SIG-M5 treated with dmso at 0.1 percent for 504 hours (cell line): ENCODE results near the gene DYNC1I1.

Source experiments
- DNase-seq: peaks from one replicate; lab custom pipeline; 2025; ENCODE audit not compliant: unreplicated experiment; lab: John Stamatoyannopoulos, UW

The DYNC1I1 gene

DNA sequence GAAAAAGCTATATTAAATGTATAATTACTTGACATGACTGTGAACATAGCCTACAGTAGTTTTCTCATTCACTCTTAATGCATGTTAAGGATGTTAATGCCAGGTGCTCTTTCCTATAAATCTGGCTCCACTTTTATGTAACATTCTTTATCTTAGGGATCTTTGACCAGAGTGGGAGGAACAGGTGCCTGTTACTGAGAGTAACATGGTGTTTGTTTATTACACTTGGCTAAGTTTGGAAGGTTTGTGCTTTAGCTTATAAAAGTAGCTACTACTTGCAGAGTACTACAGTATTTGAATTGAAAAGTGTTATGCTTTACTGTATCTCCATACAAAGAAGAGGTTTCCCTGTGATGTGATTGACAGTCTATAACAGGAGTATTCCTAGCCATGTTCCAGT is 183.4 kb downstream of the DYNC1I1 start:
- no peak for DNase-seq

DNA sequence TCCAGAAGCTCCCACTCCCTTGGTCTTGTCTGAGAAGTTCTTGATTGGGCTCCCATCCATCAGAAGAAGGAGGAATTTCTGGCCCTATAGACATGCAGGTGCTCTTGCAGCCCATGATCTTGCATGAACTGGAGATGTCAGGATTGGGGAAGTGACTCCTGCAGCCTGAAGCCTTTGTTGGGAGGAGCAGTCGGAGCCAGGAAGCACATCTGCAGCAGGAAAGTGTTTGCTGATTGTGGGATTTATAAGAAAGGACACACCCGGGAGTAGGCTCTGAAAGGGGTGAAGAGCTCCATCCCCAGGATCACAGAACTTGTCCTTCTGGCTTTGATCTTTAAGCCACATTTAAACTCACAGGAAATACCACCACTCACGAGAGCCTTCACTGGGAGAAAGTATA is 185.2 kb downstream of the DYNC1I1 start:
- DNase-seq, result no peak

DNA sequence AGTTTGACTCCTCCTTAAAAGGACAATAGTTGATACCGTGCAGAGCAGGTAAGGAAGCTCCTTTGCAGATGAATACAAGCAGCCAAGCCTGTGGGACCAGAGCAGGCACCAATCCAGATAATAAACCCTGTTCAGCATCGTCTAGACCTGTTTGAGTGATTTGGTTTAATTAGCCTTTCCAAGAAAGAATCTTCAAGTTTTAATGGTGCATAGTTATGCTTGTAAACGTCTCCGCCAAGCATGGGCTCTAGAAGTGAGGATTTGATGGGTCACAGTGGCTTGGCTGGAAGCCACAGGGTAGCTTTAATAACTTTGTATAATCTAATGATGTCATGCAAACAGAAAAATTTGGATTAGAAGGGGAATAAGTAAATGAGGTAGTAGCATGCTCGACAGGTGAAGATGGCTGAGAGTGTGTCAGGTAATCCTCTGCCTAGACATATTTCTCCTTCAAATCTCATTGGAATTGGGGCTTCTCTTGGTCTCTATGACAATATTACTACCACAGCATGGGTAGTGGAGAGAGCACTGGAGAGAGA is 188.4 kb downstream of the DYNC1I1 start:
- no peak for DNase-seq

DNA sequence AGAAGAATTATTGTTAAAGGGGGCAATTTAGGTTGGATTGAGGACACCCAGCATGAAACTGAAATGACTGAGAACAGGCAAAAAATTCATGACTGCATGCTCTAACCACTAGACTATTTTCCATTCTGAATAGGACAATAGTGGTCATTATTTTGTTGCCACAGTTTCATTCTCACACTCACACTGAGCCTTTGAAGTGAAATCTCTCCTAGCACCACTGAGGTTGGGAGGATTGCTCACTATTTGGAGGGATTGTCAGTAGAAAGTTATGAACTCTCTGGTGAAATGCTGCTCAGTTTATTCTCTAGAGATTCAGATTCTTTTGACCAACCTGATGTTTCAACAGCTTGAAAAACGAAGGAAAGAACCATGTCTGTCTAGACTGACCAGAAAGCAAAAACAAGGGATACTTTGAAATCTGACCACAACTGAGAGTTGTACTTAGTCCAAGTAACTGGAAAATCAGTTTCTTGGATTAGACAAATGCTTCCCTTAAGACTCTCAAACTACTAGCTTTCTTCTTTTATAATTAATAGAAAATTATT is 191.2 kb downstream of the DYNC1I1 start:
- DNase-seq, result no peak

DNA sequence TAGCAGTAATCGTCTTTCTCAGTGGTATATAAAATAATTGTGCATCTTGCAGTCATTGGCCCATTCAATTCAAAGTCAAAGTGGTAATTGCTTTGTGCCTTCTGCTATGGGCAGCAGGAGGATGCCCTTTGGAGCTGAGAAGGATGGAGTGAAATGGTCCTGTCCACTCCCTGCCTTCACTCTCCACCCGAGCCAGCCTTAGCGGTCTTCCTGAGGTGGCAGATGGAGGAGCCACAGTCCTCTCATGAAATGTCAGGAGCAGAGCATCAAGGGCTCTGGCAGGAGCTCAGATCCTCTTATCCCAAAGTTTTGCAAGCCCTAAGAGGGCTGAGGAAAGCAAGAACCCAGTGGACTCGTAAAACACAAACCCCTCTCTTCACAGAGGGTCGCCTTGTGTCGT is 199.4 kb downstream of the DYNC1I1 start:
- no peak for DNase-seq

DNA sequence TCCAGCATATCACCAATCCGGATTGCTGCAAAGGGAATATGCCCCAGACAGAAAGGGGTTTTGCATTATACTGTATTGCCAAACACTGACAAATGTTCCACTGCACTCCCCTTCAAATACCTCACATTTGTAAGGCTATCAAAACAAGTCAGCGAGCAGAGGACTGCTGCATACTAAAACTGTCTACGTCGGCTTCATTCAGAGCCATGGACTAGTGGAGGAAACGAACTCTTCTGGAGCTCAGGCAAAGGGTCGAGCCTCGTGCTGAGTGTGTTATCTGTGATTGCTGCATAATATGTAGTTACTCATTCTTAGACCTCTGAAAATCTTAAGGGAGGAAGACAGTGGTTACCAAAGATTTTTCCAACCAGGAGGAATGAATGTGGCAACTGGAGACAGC is 200.2 kb downstream of the DYNC1I1 start:
- no peak for DNase-seq

DNA sequence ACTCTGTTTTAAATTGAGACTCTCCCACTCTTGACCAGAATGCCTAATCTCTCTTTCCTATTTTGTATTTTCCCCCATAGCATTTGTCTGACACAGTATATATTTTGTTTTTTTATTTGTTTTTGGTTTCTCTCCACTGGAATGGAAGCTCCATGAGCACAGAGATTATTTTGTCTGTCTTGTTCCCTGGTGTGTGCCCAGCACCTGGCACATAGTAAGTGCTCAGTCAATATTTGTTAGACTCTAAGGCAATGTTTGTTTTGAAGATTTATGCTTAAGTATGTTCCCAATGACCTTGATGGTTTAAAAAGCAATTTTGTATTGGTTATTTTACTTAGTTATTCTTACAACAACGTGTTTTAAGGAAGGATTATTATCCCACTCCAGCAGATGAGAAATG is 201.8 kb downstream of the DYNC1I1 start:
- DNase-seq, result no peak

DNA sequence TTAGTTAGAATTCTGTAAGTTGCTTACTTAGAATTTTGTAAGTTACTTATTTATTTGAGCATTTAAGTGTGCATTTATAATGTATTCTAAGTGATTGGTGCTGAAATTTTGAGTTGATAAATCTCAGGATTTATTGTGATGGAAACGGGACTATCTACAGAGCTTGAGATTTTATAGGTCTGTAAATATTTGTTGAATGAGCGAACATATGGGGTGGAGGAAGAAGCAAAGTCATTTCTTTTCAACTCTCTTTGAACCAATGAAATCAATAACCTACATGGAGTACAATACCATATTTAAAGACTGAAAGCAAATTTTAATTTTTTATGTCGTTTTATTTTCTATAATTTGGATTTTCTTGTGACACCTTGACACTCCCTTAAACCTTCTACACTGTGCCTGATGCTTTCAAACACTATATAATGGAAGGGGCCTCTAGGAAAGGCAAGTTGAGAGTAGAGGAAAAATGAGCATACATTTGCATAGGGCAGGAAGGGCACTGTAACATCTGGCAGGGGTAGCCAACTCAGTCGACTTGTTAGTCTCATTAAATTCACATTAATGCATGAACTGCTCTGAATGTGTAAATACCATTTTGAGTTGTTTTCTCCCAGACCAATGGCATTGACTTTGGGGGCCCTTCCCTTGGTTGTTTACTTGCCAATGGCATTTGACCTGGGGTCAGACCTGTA is 204.2 kb downstream of the DYNC1I1 start:
- DNase-seq, result no peak

DNA sequence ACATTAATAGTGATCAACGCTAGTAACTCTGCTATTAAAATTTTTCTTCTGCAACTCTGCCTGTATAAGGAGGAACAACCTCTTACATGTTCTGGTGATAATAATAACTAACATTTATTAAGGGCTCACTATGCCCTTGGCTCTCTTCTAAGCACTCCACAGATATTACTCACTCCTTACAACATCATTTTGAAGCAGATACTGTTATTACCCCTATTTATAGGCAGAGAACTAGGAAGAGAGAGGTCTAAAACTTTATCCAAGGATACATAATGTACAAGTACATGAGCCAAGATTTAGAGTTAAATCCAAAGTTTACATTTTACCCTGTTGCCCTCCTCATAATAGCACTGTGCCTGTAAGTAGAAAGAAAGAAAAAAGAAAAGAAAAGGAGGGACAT is 205.6 kb downstream of the DYNC1I1 start:
- no peak for DNase-seq

DNA sequence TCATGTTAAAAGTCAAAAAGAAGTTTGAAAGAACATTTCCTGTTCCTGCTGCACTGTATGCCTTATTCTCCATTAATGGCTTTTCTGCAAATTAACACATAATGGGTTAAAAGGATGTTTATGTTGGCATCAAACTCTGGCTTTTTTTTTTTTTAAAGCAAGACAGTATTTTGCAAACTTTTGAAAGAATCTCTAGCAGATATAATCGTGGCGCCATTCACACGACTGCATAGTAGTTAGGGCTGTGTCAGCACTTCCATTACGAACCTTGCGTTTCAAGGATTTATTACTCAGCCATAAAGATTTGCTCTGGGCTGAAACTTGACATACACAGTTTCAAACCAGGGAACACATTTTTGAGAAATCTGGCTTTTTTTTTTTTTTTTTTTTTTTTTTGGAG is 207.8 kb downstream of the DYNC1I1 start:
- DNase-seq, result no peak

DNA sequence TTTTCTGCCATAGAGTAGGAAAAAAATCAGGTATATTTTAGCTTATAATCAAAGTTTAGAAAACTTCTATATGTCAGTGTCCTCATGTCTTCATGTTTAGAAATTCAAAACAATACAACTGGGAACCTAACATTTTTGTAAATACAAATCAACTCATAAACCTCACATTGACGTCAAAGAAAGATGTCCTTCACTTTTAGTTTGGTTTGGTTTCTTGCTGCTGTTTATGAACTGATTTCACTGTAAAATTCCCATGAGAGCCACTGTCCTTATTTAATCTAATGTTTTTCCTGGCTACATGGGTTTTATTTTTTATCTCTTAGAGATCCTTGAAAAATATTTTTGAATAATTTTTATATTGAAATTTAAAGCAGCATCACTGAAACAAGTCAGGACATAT is 208.4 kb downstream of the DYNC1I1 start:
- no peak for DNase-seq

DNA sequence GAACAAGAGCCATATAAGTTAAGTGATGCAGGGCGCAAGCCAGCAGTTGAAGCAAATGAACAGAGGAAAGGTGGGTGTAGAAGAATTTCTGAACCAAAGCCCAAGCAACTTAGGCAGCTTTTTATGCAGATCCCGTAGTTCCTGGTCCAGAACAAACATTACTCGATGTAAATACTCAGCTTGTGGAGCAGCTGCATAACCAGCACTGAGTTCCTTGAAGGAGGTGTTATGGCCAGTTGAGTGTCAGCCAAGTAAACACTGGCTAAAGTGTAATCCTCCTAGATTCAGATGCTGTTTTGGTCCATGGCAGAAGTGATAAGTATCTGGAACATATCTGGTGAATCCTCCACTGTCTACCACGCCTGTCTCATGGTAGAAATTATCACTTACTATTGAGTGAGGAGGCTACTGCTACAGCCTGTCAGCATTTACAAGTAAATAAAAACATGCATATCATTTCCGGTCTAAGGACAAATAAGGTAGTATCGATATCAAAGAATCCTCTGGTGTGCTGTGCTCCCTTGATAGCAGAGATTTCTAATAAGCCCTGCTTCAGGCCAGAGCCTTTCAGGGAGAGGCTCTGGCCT is 213.9 kb downstream of the DYNC1I1 start:
- no peak for DNase-seq

DNA sequence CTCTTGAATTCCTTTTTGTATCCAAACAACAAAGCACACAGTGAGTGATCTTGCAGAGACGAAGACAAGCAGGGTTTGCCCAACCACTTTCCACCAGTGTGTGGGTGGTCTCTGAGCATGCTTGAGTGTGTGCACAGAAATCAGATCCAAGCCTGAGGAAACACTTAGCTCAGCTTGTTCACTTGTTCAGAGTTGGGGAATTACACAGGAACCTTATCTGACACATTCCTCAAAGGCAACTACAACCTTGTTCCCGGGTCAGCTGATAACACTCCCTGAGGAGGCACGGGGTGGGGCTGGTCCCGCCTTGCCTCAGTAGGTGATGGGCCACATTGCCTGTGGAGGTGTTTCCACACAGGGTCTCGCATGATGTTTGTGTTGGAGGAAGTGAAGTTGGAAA is 216.9 kb downstream of the DYNC1I1 start:
- no peak for DNase-seq

DNA sequence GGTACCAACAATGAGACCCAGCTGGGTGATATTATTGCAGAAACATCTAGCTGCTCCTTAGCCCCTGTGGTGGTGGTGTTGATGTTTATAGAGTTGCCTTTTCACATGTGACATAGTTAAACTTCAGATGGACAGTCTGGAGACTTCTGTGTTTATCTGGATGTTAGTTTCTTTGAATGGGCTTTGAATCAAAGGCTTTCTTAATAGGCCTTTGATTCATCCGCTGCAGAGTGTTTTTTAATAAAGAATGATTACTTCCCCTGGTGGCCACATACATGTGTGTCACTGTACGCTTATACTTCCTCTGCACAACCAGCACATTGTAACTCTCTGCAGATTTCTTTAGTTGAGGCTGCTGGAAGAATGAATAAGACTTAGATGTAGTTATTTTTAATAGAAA is 221.0 kb downstream of the DYNC1I1 start:
- no peak for DNase-seq

DNA sequence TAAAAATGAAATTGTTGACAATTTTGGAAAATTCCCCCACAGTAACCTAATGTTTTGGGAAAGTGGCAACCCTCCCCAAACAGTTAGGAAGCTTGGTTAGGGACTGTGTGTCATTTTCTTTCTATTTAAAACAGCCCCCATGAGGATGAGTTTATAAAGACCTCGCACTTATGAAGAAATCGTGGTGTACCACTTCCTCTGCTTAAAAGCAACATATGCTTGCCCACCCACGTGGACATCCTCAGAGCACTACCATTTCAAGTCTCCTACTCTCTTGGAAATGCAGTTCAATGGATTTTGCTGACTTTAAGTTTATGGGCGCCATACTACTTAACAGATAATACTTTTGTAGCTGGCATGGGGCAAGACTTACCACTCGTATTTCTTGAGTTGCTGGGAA is 223.8 kb downstream of the DYNC1I1 start:
- DNase-seq, result no peak

DNA sequence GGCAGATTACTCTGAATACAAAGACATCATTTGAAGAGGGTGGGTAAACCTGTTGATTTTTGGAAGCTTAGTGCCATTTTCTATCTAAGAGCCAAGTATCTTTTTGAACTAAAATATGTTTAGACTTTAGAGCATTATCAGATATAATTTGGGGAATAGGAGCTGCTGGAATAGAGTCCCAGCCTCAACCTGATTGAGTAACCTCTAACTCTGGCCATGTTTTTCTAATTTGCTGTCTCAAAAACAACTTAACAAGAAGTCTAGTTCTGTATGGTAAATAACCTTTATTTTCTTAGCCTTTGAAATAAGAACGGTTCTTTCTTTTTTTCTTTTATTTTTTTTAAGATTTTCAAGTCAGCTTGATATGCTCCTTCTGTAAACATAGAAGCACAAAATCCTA is 224.5 kb downstream of the DYNC1I1 start:
- no peak for DNase-seq

DNA sequence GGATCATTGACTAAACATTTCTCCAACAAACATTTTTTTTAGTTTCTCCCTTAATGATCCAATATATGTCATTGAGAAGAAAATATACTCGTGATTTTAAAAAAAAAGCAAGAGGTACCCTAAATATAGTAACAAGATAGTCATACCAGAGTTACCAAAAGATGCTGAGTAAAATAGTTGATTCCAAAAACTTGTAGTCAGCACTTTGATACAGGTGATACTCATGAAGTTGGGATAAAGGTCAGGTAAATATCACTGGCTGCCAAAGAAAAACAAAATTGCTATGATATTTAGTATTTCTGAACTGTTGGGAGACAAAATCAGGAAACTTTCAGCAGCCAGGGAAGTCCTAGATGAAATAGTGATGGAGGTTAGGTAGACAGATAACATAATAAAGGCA is 225.3 kb downstream of the DYNC1I1 start:
- DNase-seq, result no peak

DNA sequence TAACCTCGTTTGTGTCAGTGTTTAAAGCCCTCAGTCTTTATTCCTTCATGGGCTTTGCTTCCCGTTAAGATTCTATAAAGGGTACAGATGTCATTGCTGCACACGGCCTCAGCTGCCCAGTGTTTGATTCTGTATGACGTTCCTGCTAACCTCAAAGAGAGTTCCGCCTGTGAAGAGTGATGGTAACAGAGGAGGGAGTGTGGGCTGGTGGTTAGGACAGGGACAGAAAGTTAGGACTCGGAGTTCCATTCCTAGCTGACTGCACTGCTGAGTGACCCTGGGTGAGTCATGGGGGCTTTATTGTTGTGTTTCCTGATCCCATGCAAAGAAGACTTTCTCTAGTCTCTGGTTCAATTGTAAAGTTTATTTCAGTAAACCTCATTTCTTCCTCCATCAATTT is 227.1 kb downstream of the DYNC1I1 start:
- DNase-seq, result no peak

DNA sequence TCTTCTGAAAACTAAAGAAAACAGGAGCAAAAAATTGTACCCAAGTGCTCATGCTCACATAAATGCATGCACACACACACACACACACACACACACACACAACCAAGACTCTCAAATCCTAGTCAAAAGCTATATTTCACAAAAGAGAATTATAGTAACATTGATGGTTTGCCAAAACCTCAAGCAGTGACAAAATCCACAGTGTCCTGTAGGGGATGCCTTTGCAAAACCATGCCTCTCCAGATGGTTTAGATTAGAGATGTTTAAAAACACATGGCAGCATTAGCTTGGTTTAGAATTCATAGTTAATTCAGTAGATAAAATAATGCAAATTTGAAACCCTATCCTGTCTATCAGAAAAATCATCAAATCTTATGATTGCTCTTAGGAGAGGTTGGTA is 232.2 kb downstream of the DYNC1I1 start:
- DNase-seq, result no peak

DNA sequence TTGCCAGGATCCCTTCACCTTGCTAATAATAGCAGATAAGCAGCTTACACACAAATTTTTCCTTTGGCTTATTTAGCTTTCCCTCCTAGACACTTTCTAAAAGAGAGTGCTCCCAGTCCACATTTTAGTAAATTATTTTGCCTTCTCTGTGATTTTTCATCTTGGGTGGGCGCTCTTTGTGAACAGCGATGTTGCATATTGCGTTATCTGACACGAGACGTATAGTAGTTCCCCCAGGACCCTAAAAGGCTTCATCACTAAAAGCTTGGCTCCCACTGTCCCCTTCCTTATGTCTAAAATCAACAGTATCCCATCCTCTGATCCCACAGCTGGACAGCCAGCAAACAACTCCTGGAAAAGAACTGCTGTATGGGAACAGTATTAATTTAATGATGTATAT is 232.9 kb downstream of the DYNC1I1 start:
- no peak for DNase-seq

DNA sequence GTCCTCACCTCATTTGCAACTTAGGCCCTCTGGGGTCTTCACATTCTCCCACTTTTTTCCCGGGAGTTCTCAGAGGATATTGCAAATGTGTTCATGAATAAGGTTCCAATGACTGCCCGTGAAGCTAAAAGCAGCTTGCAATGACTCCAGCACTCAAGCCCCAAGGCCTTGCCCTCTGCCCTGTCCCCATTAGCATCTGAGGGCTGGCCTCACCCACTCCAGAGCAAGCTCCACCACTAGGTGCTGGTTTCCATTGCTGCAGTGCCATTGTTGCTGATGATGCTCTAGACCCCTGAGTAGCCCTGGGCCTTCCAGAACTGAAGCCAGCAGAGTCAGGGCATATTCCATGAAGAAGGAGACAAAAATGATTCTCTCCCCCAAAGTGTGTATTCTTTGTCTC is 236.8 kb downstream of the DYNC1I1 start:
- DNase-seq, result no peak

DNA sequence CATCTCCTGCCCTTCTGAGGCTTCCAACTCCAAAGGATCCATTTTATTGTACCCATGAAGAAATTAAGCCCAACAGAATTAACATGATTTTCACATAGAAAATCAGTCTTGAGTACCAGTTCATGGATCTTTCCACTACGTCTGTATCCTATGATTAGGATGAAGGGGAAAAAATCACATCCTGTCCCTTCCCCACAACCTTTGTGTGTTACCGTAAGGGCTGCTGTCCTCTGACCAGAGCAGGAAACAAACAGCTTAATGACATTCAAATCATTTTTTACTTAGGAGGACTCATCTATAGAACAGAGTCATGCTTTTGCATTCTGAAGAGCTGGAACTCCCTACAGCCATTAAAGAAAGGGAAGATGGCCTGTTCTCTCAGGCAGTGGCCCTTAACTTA is 241.5 kb downstream of the DYNC1I1 start:
- no peak for DNase-seq

DNA sequence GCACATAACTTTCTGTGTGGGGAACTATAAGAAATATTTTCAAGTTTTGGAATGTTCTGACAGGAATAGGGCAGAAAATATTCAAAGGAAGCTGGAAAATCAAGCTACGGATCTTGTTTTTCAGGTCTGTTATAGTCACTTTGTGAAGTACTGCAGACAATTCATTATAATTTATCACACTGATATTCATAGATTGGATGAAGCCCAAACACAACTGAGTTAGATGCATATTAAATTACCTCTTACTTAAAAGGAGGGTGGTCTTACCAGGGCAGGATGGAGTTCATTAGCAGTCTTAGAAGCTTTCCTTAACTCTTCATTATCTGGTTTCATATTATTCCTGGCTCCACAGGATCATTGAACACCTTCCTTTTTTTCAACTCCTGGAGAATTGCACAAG is 242.3 kb downstream of the DYNC1I1 start:
- no peak for DNase-seq
